ENCODE data around the gene HELB.

Gene HELB

GRCh38 chr12:66337381-66338010 is 35.2 kb downstream of the HELB start:
- Histone ChIP-seq H3K27me3 (ENCODE audit: control insufficient read depth, insufficient read depth, low read length) (no peaks in the 10 kb centered on the region), H3K4me3 (ENCODE audit: low read length) (no peak overlapping the region), H3K4me1 (ENCODE audit: control insufficient read depth, low read depth, low read length) (no peaks in the 10 kb centered on the region), H3K9me3 (ENCODE audit: control insufficient read depth, low read depth, low read length) (peaks cover 16% of the 10 kb centered on the region), H3K27ac (ENCODE audit: low read length) (no peak overlapping the region), H3K9ac (ENCODE audit: low read length) (no peak overlapping the region), H3K36me3 (ENCODE audit: control insufficient read depth, low read depth, low read length) (peaks cover 13% of the 10 kb centered on the region)

GRCh38 chr12:66340131-66340530 is 37.8 kb downstream of the HELB start:
- Histone ChIP-seq H3K27ac (ENCODE audit: low read length) (no peak overlapping the region), H3K27me3 (ENCODE audit: control insufficient read depth, insufficient read depth, low read length) (no peaks in the 10 kb centered on the region), H3K9ac (ENCODE audit: low read length) (no peak overlapping the region), H3K36me3 (ENCODE audit: control insufficient read depth, low read depth, low read length) (peaks cover 13% of the 10 kb centered on the region), H3K9me3 (ENCODE audit: control insufficient read depth, low read depth, low read length) (peaks cover 16% of the 10 kb centered on the region), H3K4me3 (ENCODE audit: low read length) (no peak overlapping the region), H3K4me1 (ENCODE audit: control insufficient read depth, low read depth, low read length) (no peaks in the 10 kb centered on the region)

- no peaks in the 10 kb centered on the region for H3K4me1 ChIP-seq (ENCODE audit: control insufficient read depth, low read depth, low read length)
- no peak overlapping the region for H3K27ac ChIP-seq (ENCODE audit: low read length)
- H3K27me3 ChIP-seq (ENCODE audit: control insufficient read depth, insufficient read depth, low read length): no peaks in the 10 kb centered on the region
- no peak overlapping the region for H3K4me3 ChIP-seq (ENCODE audit: low read length)
- H3K36me3 ChIP-seq (ENCODE audit: control insufficient read depth, low read depth, low read length): peaks cover 13% of the 10 kb centered on the region
- no peak overlapping the region for H3K9ac ChIP-seq (ENCODE audit: low read length)
- peaks cover 16% of the 10 kb centered on the region for H3K9me3 ChIP-seq (ENCODE audit: control insufficient read depth, low read depth, low read length)
Observed at GRCh38 chr12:66341126-66341525, 38.8 kb downstream of the HELB start.

- Histone ChIP-seq H3K27ac (ENCODE audit: low read length) (no peak overlapping the region), H3K36me3 (ENCODE audit: control insufficient read depth, low read depth, low read length) (peaks cover 9% of the 10 kb centered on the region), H3K4me1 (ENCODE audit: control insufficient read depth, low read depth, low read length) (no peaks in the 10 kb centered on the region), H3K9ac (ENCODE audit: low read length) (no peak overlapping the region), H3K9me3 (ENCODE audit: control insufficient read depth, low read depth, low read length) (peaks cover 10% of the 10 kb centered on the region), H3K27me3 (ENCODE audit: control insufficient read depth, insufficient read depth, low read length) (no peaks in the 10 kb centered on the region), H3K4me3 (ENCODE audit: low read length) (no peak overlapping the region)
Observed at GRCh38 chr12:66345212-66345611, 42.9 kb downstream of the HELB start.

- Histone ChIP-seq H3K4me3 (ENCODE audit: low read length) (no peak overlapping the region), H3K27ac (ENCODE audit: low read length) (no peak overlapping the region), H3K9ac (ENCODE audit: low read length) (no peak overlapping the region), H3K27me3 (ENCODE audit: control insufficient read depth, insufficient read depth, low read length) (no peaks in the 10 kb centered on the region), H3K36me3 (ENCODE audit: control insufficient read depth, low read depth, low read length) (peaks cover 9% of the 10 kb centered on the region), H3K9me3 (ENCODE audit: control insufficient read depth, low read depth, low read length) (peaks cover 10% of the 10 kb centered on the region), H3K4me1 (ENCODE audit: control insufficient read depth, low read depth, low read length) (no peaks in the 10 kb centered on the region)
Observed at GRCh38 chr12:66345956-66346355, 43.7 kb downstream of the HELB start.

DNA sequence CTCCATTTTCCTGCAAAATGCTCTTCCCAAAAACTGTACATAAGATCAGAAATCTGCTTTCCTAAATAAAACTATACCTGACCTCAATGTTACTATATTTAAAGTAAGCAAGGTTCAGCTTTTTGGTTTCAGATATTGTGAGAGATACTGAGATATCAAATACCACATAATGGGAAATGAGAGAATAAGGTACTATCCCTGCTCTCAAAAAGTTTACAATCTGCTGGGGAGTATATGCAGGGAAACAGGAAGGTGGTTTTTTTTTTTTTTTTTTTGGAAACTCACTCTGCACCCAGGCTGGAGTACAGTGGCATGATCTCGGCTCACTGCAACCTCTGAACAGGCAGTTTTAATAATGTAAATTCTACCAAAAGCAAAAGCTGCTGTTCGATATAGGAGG is 49.0 kb downstream of the HELB start:
- Histone ChIP-seq H3K4me3 (ENCODE audit: low read length) (no peak overlapping the region), H3K27ac (ENCODE audit: low read length) (no peak overlapping the region), H3K9ac (ENCODE audit: low read length) (no peak overlapping the region), H3K27me3 (ENCODE audit: control insufficient read depth, insufficient read depth, low read length) (no peaks in the 10 kb centered on the region), H3K4me1 (ENCODE audit: control insufficient read depth, low read depth, low read length) (no peaks in the 10 kb centered on the region), H3K36me3 (ENCODE audit: control insufficient read depth, low read depth, low read length) (no peaks in the 10 kb centered on the region), H3K9me3 (ENCODE audit: control insufficient read depth, low read depth, low read length) (no peaks in the 10 kb centered on the region)

GRCh38 chr12:66352197-66352596 is 49.9 kb downstream of the HELB start:
- no peak overlapping the region for H3K27ac ChIP-seq (ENCODE audit: low read length)
- no peak overlapping the region for H3K9ac ChIP-seq (ENCODE audit: low read length)
- no peaks in the 10 kb centered on the region for H3K36me3 ChIP-seq (ENCODE audit: control insufficient read depth, low read depth, low read length)
- no peaks in the 10 kb centered on the region for H3K4me1 ChIP-seq (ENCODE audit: control insufficient read depth, low read depth, low read length)
- H3K27me3 ChIP-seq (ENCODE audit: control insufficient read depth, insufficient read depth, low read length): no peaks in the 10 kb centered on the region
- no peak overlapping the region for H3K4me3 ChIP-seq (ENCODE audit: low read length)
- no peaks in the 10 kb centered on the region for H3K9me3 ChIP-seq (ENCODE audit: control insufficient read depth, low read depth, low read length)

DNA sequence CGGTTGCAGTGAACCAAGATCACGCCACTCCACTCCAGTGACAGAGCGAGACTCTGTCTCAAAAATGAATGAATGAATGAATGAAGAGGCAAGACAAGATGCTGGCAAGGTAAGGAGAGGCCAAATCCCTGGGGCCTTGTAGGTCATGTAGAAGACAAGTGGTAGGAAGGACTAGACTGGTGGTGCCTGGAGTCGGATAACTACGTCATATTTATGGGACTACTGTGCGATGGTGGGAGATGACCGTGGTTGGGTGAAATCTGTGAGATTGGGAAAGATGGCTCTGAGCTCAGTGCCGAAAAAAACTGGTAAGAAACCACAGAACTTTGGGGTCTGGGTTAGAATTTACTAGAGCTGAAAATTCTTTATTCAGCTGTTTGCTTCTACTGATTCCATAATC is 50.6 kb downstream of the HELB start:
- Histone ChIP-seq H3K27me3 (ENCODE audit: control insufficient read depth, insufficient read depth, low read length) (no peaks in the 10 kb centered on the region), H3K27ac (ENCODE audit: low read length) (no peak overlapping the region), H3K36me3 (ENCODE audit: control insufficient read depth, low read depth, low read length) (no peaks in the 10 kb centered on the region), H3K4me1 (ENCODE audit: control insufficient read depth, low read depth, low read length) (no peaks in the 10 kb centered on the region), H3K4me3 (ENCODE audit: low read length) (no peak overlapping the region), H3K9ac (ENCODE audit: low read length) (no peak overlapping the region), H3K9me3 (ENCODE audit: control insufficient read depth, low read depth, low read length) (no peaks in the 10 kb centered on the region)

DNA sequence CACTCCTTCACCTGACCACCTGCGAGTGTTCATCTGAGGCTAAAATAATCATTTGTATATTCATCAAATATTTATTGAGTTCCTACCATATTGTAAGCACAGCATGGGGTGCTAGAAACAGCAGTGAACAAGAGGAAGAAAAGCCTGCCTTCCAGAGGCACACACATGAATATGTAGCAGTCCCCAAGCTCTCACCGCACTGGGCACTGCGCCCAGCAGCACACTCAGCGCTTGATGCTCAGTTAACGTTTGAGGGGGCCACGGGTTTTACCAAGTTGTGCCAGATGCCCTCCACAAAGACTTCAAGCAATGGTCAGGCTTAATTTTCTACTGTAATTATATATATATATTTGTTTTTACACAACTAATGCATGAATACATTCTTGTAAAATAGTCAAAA is 52.0 kb downstream of the HELB start:
- no peaks in the 10 kb centered on the region for H3K4me1 ChIP-seq (ENCODE audit: control insufficient read depth, low read depth, low read length)
- H3K4me3 ChIP-seq (ENCODE audit: low read length): no peak overlapping the region

GRCh38 chr12:66359300-66359699 is 57.0 kb downstream of the HELB start:
- no peaks in the 10 kb centered on the region for H3K27me3 ChIP-seq (ENCODE audit: control insufficient read depth, insufficient read depth, low read length)
- no peaks in the 10 kb centered on the region for H3K36me3 ChIP-seq (ENCODE audit: control insufficient read depth, low read depth, low read length)
- no peaks in the 10 kb centered on the region for H3K9me3 ChIP-seq (ENCODE audit: control insufficient read depth, low read depth, low read length)
- H3K4me3 ChIP-seq (ENCODE audit: low read length): no peak overlapping the region
- H3K4me1 ChIP-seq (ENCODE audit: control insufficient read depth, low read depth, low read length): no peaks in the 10 kb centered on the region
- H3K27ac ChIP-seq (ENCODE audit: low read length): no peak overlapping the region
- no peak overlapping the region for H3K9ac ChIP-seq (ENCODE audit: low read length)

More for the DNA sequence above, 52.0 kb downstream of the HELB start:
- H3K27me3 ChIP-seq (ENCODE audit: control insufficient read depth, insufficient read depth, low read length): no peaks in the 10 kb centered on the region
- no peak overlapping the region for H3K27ac ChIP-seq (ENCODE audit: low read length)
- H3K36me3 ChIP-seq (ENCODE audit: control insufficient read depth, low read depth, low read length): no peaks in the 10 kb centered on the region
- no peaks in the 10 kb centered on the region for H3K9me3 ChIP-seq (ENCODE audit: control insufficient read depth, low read depth, low read length)
- no peak overlapping the region for H3K9ac ChIP-seq (ENCODE audit: low read length)

DNA sequence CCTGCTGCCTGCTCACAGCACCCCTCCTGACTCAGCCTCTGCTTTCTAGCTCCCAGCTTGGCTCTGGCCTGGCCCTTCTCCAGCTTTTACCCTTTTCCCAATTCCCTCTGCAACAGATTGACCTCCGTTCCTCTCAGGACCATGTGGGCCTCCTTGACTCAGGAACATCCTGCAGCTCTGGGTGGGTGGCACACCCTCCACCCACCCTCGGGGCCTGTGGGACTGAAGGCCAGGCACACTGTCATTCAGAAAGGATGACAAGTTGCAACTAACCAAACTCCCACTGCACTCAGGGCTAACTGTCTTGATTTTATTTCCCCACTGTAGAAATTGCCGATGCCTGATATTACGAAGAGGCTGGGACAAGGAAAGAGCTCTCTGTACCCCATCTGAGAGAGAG is 59.4 kb downstream of the HELB start:
- H3K27me3 ChIP-seq (ENCODE audit: control insufficient read depth, insufficient read depth, low read length): no peaks in the 10 kb centered on the region
- no peaks in the 10 kb centered on the region for H3K36me3 ChIP-seq (ENCODE audit: control insufficient read depth, low read depth, low read length)
- no peak overlapping the region for H3K9ac ChIP-seq (ENCODE audit: low read length)
- H3K4me3 ChIP-seq (ENCODE audit: low read length): no peak overlapping the region
- H3K9me3 ChIP-seq (ENCODE audit: control insufficient read depth, low read depth, low read length): no peaks in the 10 kb centered on the region
- H3K27ac ChIP-seq (ENCODE audit: low read length): no peak overlapping the region
- H3K4me1 ChIP-seq (ENCODE audit: control insufficient read depth, low read depth, low read length): no peaks in the 10 kb centered on the region

DNA sequence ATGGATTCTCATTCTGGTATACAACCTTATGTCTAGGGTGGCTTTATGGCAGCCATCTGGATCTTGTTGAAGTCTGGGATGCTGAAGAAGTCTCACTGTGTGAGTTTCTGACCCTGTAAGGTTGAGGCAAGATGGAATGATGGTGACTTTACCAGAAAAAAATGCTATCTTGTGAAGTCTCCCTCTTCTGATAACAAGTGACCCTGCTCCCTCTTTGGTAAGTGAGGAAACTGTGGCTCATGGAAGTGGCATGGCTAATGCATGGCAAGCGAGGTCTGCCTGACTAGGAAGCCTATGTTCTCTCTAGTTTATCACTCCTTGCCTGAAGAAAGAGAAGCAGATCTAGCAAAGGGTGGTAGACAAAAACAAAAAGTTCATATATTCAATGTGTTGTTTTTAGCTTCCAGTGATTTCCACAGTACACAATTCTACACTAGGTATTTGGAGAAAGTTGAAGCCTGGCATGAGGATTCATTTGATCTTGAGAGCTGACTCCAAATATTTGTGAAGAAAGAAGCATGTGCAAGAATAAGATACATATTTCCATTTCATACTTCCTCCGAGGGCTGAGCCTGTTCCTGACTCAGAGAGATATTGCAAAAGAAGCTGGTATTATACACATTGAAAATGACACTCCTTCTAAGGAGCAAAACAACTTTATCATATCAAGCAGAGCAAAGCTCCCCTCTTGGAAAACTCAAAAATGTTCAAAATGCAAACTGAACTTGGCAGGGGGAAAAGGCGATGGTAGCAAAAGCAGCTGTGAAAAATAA is 63.6 kb downstream of the HELB start:
- no peak overlapping the region for H3K27ac ChIP-seq (ENCODE audit: low read length)
- H3K9ac ChIP-seq (ENCODE audit: low read length): no peak overlapping the region
- no peaks in the 10 kb centered on the region for H3K27me3 ChIP-seq (ENCODE audit: control insufficient read depth, insufficient read depth, low read length)
- H3K4me3 ChIP-seq (ENCODE audit: low read length): no peak overlapping the region
- H3K4me1 ChIP-seq (ENCODE audit: control insufficient read depth, low read depth, low read length): no peaks in the 10 kb centered on the region
- no peaks in the 10 kb centered on the region for H3K36me3 ChIP-seq (ENCODE audit: control insufficient read depth, low read depth, low read length)
- no peaks in the 10 kb centered on the region for H3K9me3 ChIP-seq (ENCODE audit: control insufficient read depth, low read depth, low read length)

All from iPS-18a (cell line).